Nephron progenitor cell (in vitro differentiated cells): ENCODE results near the gene NR3C2.
A peak's percentile ranks its signal among the peaks of the same experiment; 100 is the strongest.

Source experiments
- DNase-seq: peaks from one replicate; pipeline ENCODE4 v3.0.0; 2021
- H3K27ac Mint-ChIP-seq: 2 replicates; pipeline ENCODE4 v1.8.0; 2021; ENCODE audit warnings: mild to moderate bottlenecking, moderate library complexity, mixed read lengths
- H3K27me3 Mint-ChIP-seq: 2 replicates; pipeline ENCODE4 v1.8.0; 2021; ENCODE audit warnings: mild to moderate bottlenecking, low read depth, mixed read lengths; ENCODE audit not compliant: poor library complexity
- H3K36me3 Mint-ChIP-seq: 2 replicates; pipeline ENCODE4 v1.8.0; 2021; ENCODE audit warnings: low read depth, mixed read lengths
- H3K4me1 Mint-ChIP-seq: 2 replicates; pipeline ENCODE4 v1.8.0; 2021; ENCODE audit warnings: mixed read lengths
- H3K4me3 Mint-ChIP-seq: 2 replicates; pipeline ENCODE4 v1.8.0; 2021; ENCODE audit warnings: mild to moderate bottlenecking, moderate library complexity, mixed read lengths
- H3K9me3 Mint-ChIP-seq: 2 replicates; pipeline ENCODE4 v1.8.0; 2021; ENCODE audit warnings: mild to moderate bottlenecking, moderate library complexity, mixed read lengths
- CTCF ChIP-seq: fragments of 200-600 bp; sonication (generic); IDR thresholded peaks from 2 replicates; pipeline ENCODE4 v1.5.0; 2021; ENCODE audit warnings: antibody characterized with exemption

Gene NR3C2

DNA sequence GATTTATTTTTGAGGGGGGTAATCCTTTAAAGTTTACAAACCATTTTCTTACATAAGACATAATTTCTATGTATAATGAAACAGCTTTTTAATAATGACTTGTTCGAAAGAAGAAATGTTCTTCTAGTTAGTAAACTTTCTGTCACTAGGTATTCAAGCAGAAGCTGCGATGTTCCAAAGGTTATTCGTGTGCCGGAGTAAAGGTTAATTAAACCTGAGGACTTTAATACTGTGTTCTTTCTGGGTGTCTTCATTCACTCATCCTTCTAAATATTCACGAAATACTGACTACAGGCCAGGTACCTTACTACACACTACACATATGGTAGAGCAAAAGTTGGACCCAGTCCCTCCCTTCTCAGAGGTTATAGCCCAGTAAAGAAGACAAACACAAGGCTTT is 96.7 kb downstream of the NR3C2 start:
- H3K27ac Mint-ChIP-seq: no peak overlapping the region
- no peak for TF ChIP-seq CTCF
- DNase-seq: no peak
- peaks cover 38% of the 10 kb centered on the region for H3K4me1 Mint-ChIP-seq
- H3K9me3 Mint-ChIP-seq: peaks cover under 1% of the 10 kb centered on the region
- no peaks in the 10 kb centered on the region for H3K27me3 Mint-ChIP-seq
- no peak overlapping the region for H3K4me3 Mint-ChIP-seq
- peaks cover under 1% of the 10 kb centered on the region for H3K36me3 Mint-ChIP-seq

DNA sequence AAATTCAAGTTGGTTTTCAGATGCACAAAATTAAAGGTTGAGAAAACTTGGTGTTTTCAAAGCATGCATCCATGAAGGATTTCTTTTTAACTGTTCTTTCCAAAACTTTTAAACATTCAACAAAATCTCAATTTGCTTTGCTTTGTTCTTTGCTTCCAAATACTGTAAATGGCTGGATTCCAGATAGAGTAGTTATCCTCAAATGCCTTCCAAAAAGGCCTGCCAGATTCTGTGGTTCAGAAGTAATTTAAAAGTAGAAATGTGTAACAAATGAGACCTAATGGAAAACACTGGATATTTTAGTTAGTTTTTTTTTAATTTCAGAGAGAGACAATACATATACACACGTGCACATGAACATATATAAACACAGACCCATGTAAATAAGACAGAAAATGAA is 97.3 kb downstream of the NR3C2 start:
- H3K27ac Mint-ChIP-seq: no peak overlapping the region
- H3K36me3 Mint-ChIP-seq: peaks cover 6% of the 10 kb centered on the region
- no peak for TF ChIP-seq CTCF
- H3K4me3 Mint-ChIP-seq: no peak overlapping the region
- DNase-seq: no peak
- peaks cover 38% of the 10 kb centered on the region for H3K4me1 Mint-ChIP-seq
- H3K27me3 Mint-ChIP-seq: no peaks in the 10 kb centered on the region
- H3K9me3 Mint-ChIP-seq: peaks cover 6% of the 10 kb centered on the region

- DNase-seq: no peak
- H3K27me3 Mint-ChIP-seq: no peaks in the 10 kb centered on the region
- peaks cover 12% of the 10 kb centered on the region for H3K9me3 Mint-ChIP-seq
- H3K4me3 Mint-ChIP-seq: no peak overlapping the region
- peaks cover 8% of the 10 kb centered on the region for H3K36me3 Mint-ChIP-seq
- no peak overlapping the region for H3K27ac Mint-ChIP-seq
- TF ChIP-seq CTCF: no peak
- H3K4me1 Mint-ChIP-seq: peaks cover 32% of the 10 kb centered on the region
These were observed 97.9 kb downstream of the NR3C2 start for GRCh38 chr4:148344352-148344751.

DNA sequence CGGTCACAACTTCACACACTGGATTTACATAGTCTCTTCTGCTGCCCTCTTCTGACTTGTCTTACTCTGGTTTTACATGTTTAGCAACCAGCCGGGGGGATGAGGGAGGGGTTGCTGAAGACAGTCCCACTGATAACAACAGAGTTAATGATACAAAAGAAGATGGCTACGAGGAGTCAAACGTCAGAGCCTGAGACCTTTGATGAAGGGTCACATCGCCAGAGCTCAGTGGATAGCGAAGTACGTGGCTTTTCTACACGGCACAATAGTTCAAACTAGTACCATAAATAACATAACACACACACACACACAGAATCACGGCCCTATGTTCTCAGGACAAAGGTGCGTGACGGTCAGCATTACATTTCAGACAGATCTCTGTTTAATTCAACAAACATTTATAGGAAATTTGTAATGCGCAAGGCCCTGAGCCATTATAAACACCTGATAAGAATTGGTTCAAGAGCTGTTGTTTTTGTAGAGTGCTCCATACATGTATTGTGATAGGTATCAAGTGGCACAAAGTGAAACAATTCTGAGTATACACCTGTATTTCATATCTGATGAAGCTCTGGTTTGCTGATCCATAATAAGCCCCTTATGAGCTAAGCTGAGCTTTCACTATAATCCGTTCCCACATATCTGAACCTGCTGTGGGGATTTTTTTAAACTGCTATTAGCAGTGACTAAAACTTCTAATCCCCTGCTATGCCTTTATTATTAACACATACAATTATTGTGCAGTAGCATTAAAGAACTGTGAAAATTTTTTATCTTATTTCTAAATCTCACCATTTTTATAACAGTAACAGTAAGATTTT is 100.0 kb downstream of the NR3C2 start:
- Mint-ChIP-seq H3K4me3 (no peak overlapping the region), H3K27me3 (peaks cover 2% of the 10 kb centered on the region), H3K27ac (peak overlapping the region; percentile 85), H3K4me1 (peaks cover 13% of the 10 kb centered on the region), H3K36me3 (peaks cover 8% of the 10 kb centered on the region), H3K9me3 (peaks cover 17% of the 10 kb centered on the region)
- TF ChIP-seq CTCF: no peak
- no peak for DNase-seq

GRCh38 chr4:148335133-148335532 is 107.1 kb downstream of the NR3C2 start:
- no peak for TF ChIP-seq CTCF
- Mint-ChIP-seq H3K27me3 (peaks cover 2% of the 10 kb centered on the region), H3K4me3 (no peak overlapping the region), H3K36me3 (peaks cover 4% of the 10 kb centered on the region), H3K27ac (no peak overlapping the region), H3K4me1 (peaks cover 8% of the 10 kb centered on the region), H3K9me3 (peaks cover 13% of the 10 kb centered on the region)
- no peak for DNase-seq

GRCh38 chr4:148333265-148333664 is 108.9 kb downstream of the NR3C2 start:
- Mint-ChIP-seq H3K27ac (no peak overlapping the region), H3K27me3 (no peaks in the 10 kb centered on the region), H3K9me3 (no peaks in the 10 kb centered on the region), H3K4me3 (no peak overlapping the region), H3K36me3 (no peaks in the 10 kb centered on the region), H3K4me1 (peaks cover 12% of the 10 kb centered on the region)
- DNase-seq: no peak
- TF ChIP-seq CTCF: no peak
